ENCODE data around the gene KLHL22. TPM values are rescaled to one million over a fixed set of nuclear protein-coding genes. Genes with fewer than 3 reads are reported as not detected.
A peak's percentile ranks its signal among the peaks of the same experiment; 100 is the strongest.
"Not testable (repeated sequence)": the region's sequence is repeated elsewhere in the genome, so short reads cannot be mapped to it uniquely, and the experiment has no call there.

KLHL22 gene
- total RNA-seq, 1 donor = 31.1 TPM

- H3K4me3 ChIP-seq (ENCODE audit: low read depth, low read length) = peak within 1 kb of the TSS; percentile 66
- peak; percentile 89 for DNase-seq (ENCODE audit: low read depth)
- no peak for TF ChIP-seq CTCF (IDR thresholded peaks at IDR 0.05; ENCODE audit: insufficient read depth, low read depth, low read length)
Measured at GRCh38 chr22:20507253-20508066, 11.9 kb upstream of the KLHL22 start, which contains the start of gene MED15. Gene MED15, plus strand, starts transcription at chr22:20507610. Its CDS starts 69 bp downstream, at chr22:20507679.

- no peak for TF ChIP-seq CTCF (IDR thresholded peaks at IDR 0.05; ENCODE audit: insufficient read depth, low read depth, low read length)
- H3K4me3 ChIP-seq (ENCODE audit: low read depth, low read length) = peak overlapping the region; percentile 66
- DNase-seq (ENCODE audit: low read depth) = no peak
Measured at GRCh38 chr22:20506543-20507252, 11.1 kb upstream of the KLHL22 start.

DNA sequence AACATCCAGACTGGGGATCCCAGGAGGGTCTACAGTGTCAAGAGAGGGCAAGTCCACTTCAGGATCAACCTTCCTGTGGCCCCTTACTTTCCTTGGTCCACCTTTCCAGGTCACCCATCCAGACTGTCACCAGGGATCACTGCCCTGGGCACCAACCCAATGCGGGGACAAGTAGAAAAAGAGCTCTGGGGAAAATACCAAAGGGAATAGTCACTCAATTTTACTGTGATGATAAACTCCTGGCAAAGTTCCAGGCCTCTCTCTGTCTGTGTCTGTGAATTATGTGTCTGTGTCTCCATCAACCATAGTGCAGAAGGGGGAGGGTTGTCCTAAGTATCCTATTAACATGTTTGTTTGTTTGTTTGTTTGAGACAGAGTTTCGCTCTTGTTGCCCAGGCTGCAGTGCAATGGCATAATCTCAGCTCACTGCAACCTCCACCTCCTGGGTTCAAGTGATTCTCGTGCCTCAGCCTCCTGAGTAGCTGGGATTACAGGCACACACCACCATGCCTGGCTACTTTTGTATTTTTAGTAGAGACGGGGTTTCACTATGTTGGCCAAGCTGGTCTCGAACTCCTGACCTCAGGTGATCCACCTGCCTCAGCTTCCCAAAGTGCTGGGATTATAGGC lies 8.8 kb upstream of the KLHL22 start:
- H3K4me3 ChIP-seq (ENCODE audit: low read depth, low read length) = not testable (repeated sequence)
- peak; percentile 80 for DNase-seq (ENCODE audit: low read depth)

- no peak for DNase-seq (ENCODE audit: low read depth)
- H3K4me3 ChIP-seq (ENCODE audit: low read depth, low read length) = no peak overlapping the region
- no peak for TF ChIP-seq CTCF (IDR thresholded peaks at IDR 0.05; ENCODE audit: insufficient read depth, low read depth, low read length)
Measured at GRCh38 chr22:20503816-20504215, 8.2 kb upstream of the KLHL22 start.

DNA sequence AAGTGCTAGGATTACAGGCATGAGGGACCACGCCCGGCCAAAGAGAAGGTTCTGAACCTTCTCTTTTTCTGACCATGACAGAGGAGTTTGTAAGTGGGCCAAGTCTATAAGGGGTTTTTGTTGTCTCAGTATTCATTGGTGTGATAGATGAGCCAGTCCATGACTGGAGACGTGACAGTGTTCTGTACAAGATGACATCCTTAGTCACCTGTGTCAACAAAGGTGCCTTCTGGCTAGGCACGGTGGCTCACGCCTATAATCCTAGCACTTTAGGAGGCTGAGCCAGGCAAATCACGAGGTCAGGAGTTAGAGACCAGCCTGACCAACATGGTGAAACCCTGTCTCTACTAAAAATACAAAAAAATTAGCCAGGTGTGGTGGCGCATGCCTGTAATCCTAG lies 4.2 kb upstream of the KLHL22 start:
- H3K4me3 ChIP-seq (ENCODE audit: low read depth, low read length) = no peak overlapping the region
- no peak for DNase-seq (ENCODE audit: low read depth)
- no peak for TF ChIP-seq CTCF (IDR thresholded peaks at IDR 0.05; ENCODE audit: insufficient read depth, low read depth, low read length)

GRCh38 chr22:20498913-20499312 lies 3.3 kb upstream of the KLHL22 start:
- no peak for TF ChIP-seq CTCF (IDR thresholded peaks at IDR 0.05; ENCODE audit: insufficient read depth, low read depth, low read length)
- no peak for DNase-seq (ENCODE audit: low read depth)
- H3K4me3 ChIP-seq (ENCODE audit: low read depth, low read length) = no peak overlapping the region

GRCh38 chr22:20497426-20497825 lies 1.8 kb upstream of the KLHL22 start:
- DNase-seq (ENCODE audit: low read depth) = no peak
- no peak for TF ChIP-seq CTCF (IDR thresholded peaks at IDR 0.05; ENCODE audit: insufficient read depth, low read depth, low read length)
- no peak overlapping the region for H3K4me3 ChIP-seq (ENCODE audit: low read depth, low read length)

All from fibroblast of villous mesenchyme (primary cell).